Epithelial cell of proximal tubule (primary cell): Measurements from ENCODE around the gene PREX1. TPM values are rescaled to one million over a fixed set of nuclear protein-coding genes. Genes with fewer than 3 reads are reported as not detected.
"Not testable (repeated sequence)": the region's sequence is repeated elsewhere in the genome, so short reads cannot be mapped to it uniquely, and the experiment has no call there.

ENCODE experiments used
- DNase-seq: peaks from one replicate; pipeline ENCODE4 v3.0.0-alpha.2; 2011; ENCODE audit warnings: low read depth
- H3K4me3 ChIP-seq: 2 replicates; pipeline ENCODE4 v1.5.1; 2011; ENCODE audit warnings: low read depth, mild to moderate bottlenecking, low read length
- CTCF ChIP-seq: conservative IDR thresholded peaks from 2 replicates; pipeline ENCODE4 v1.5.1; 2012; ENCODE audit warnings: low read depth, mild to moderate bottlenecking, low read length
- total RNA-seq: library from RNA; depleted of rRNA; stranded (reverse); fragments of >200 nt; gene quantifications from 2 replicates; pipeline ENCODE4 v1.2.3, GENCODE V29; 2015

The PREX1 gene
- total RNA-seq, 1 donor from 2014 or later: 4.7 TPM

DNA sequence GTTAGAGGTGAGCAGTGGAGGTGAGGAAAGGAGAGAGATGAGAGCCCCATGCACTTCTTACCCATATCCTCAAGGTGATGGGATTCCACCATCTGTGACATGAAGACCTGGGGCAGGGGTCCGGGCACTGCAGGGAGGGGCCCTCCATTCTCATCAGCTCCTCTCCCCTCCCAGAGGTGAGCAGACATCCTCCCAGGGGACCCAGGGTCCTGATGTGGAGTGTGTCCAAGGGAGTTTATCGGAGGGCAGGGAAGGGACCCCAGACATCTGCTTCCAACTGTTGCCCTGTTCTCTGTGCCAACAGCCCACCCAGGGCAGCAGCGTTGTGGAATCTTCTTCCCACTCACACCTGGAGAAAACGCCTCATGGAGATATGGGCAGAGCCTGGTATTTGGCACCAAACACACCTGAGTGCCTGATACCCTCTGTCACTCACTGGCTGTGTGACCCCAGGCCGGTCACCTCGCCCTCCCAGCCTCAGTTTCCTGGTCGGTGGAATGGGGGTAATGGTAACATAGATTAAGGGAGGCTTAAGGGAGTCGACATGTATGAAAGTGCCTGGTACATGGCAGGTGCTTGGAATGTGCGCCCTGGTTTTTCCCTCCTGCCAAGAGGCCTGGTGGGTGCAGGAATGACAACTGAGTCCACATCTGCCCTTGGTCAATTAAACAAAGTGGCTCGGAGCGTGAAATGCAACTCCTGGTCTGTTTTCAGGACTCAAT lies 227.9 kb downstream of the PREX1 start:
- no peak for TF ChIP-seq CTCF
- no peak overlapping the region for H3K4me3 ChIP-seq
- no peak for DNase-seq

- H3K4me3 ChIP-seq: no peak overlapping the region
- DNase-seq: no peak
- TF ChIP-seq CTCF: no peak
These were observed 228.6 kb downstream of the PREX1 start for GRCh38 chr20:48599106-48599747.

DNA sequence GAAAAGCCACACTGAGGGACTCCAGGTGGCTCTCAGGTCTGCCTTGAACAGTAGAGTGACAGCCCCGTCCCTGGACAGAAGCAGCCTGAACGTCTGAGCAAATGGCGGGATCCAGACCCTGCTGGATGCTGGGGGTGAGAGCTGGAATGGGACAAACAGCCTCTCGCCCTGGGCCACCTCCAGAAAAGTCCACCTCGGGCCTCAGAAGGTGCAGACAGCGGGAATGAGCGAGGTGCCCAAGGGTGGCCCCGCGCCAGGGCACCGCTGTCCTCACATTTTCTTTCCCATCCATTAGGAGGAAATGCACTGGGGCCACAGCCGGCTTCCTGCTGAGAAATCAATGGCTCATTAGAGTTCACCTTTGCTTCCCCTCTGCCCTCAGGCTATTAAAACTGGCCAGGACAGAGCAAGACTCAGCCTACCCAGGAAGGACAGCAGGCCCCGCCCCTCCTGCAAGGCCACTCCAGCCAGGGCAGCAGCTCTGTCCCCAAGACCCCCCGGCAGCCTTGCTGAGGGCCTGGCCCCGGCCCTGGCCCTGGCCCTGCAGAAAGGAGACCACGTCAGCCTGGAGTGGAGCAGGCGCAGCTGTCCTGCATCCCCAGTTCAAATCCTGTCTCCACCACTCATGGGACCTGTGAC lies 229.4 kb downstream of the PREX1 start:
- not testable (repeated sequence) for H3K4me3 ChIP-seq, DNase-seq

DNA sequence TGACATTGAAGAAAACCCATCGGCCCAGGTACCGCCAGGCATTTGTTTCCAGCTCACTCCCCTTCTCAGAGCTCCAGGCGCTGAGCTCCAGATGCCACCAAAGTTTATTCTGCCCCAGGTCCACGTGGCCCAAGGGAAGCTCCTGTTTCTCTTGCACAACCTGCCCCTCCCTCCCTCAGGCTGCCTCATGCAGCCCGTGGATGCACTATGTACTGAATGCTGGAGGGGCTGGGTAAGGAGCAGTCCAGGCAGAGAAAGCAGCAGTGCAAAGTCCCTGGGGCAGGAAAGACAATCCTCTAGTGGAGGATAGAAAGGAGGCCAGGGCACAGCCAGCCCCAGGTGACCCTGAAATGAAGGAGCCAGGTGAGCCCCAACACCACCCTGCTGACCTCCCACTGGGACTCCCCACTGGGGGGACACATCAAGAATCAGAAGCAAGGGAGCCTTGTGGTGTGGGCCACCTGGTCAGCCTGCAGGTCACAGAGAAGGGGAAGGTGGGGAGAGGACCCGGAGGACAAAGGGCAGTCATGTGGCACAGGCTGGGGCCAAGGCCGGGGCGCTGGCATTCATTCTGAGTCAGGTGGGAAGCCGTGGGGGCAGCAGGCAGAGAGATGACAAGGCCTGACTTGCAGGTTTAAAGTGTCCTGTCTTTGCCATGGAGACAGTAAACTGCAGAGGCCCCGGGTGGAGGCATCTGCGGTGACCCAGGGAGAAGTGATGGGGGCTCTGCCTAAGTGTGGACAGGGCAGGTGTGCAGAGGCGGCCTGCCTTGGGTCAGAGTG lies 230.1 kb downstream of the PREX1 start:
- no peak for TF ChIP-seq CTCF
- no peak overlapping the region for H3K4me3 ChIP-seq
- no peak for DNase-seq

GRCh38 chr20:48596334-48596898 lies 231.4 kb downstream of the PREX1 start:
- TF ChIP-seq CTCF: no peak
- no peak overlapping the region for H3K4me3 ChIP-seq
- DNase-seq: no peak

GRCh38 chr20:48595495-48596333 lies 232.1 kb downstream of the PREX1 start:
- TF ChIP-seq CTCF: no peak
- DNase-seq: no peak
- H3K4me3 ChIP-seq: no peak overlapping the region
